Natural killer cell (primary cell): Measurements from ENCODE around the gene GNG7. TPM values are rescaled to one million over a fixed set of nuclear protein-coding genes. Genes with fewer than 3 reads are reported as not detected.

ENCODE experiments used
- ATAC-seq, 3 donors: fragments of 150-1000 bp in 2 of 3; fragments of 200-7000 bp in 1 of 3; cut with Tn5 transposase; 1 replicate in 1 of 3; 2 replicates in 2 of 3; pipeline ENCODE4 v1.10.0; 2021; ENCODE audit warnings: mild to moderate bottlenecking in 2 of 3, moderate library complexity in 2 of 3
- DNase-seq, 2 donors: peaks; one replicate each; pipeline versions ENCODE4 v3.0.0 to v3.0.0-alpha.2; 2013 to 2021; ENCODE audit warnings: mixed read lengths in 1 of 2
- H3K27ac ChIP-seq: one replicate; pipeline ENCODE4 v1.5.1; 2013; ENCODE audit warnings: mild to moderate bottlenecking, low read length
- H3K27me3 ChIP-seq: one replicate; pipeline ENCODE4 v1.6.1; 2013; ENCODE audit warnings: low read length; ENCODE audit not compliant: control insufficient read depth, insufficient read depth
- H3K36me3 ChIP-seq: one replicate; pipeline ENCODE4 v1.6.1; 2013; ENCODE audit warnings: low read length; ENCODE audit not compliant: control insufficient read depth, insufficient read depth
- H3K4me1 ChIP-seq: one replicate; pipeline ENCODE4 v1.6.1; 2013; ENCODE audit warnings: low read length; ENCODE audit not compliant: control insufficient read depth, insufficient read depth
- H3K4me3 ChIP-seq: one replicate; pipeline ENCODE4 v1.5.1; 2013; ENCODE audit warnings: low read length
- H3K9me3 ChIP-seq: one replicate; pipeline ENCODE4 v1.6.1; 2013; ENCODE audit warnings: low read length; ENCODE audit not compliant: control insufficient read depth, insufficient read depth
- H3K27ac Mint-ChIP-seq, 2 donors: one replicate each; pipeline ENCODE4 v1.8.0; 2022; ENCODE audit warnings: mild to moderate bottlenecking in 2 of 2, mixed read lengths in 2 of 2, moderate library complexity in 1 of 2
- H3K27me3 Mint-ChIP-seq, 2 donors: one replicate each; pipeline ENCODE4 v1.8.0; 2022; ENCODE audit warnings: low read depth in 2 of 2, mixed read lengths in 2 of 2
- H3K36me3 Mint-ChIP-seq: one replicate; pipeline ENCODE4 v1.8.0; 2022; ENCODE audit warnings: mixed read lengths
- H3K4me1 Mint-ChIP-seq, 2 donors: one replicate each; pipeline ENCODE4 v1.8.0; 2022; ENCODE audit warnings: mixed read lengths in 2 of 2
- H3K4me3 Mint-ChIP-seq: one replicate; pipeline ENCODE4 v1.8.0; 2022; ENCODE audit warnings: mild to moderate bottlenecking, moderate library complexity, mixed read lengths
- H3K9me3 Mint-ChIP-seq, 2 donors: one replicate each; pipeline ENCODE4 v1.8.0; 2022; ENCODE audit warnings: mixed read lengths in 2 of 2
- WGBS: methylation state at CpG from one replicate; pipeline ENCODE4 v1.1.7; 2013; ENCODE audit warnings: missing lambda C conversion rate; ENCODE audit not compliant: insufficient coverage; 5-methylcytosine and 5-hydroxymethylcytosine counted together
- intact Hi-C: fragments of 100-400 bp; cut with micrococcal nuclease; formaldehyde crosslinking; loops from one replicate; pipeline ENCODE4 v1.14.2; 2022
- total RNA-seq, 4 donors: library from RNA; stranded (reverse); fragments of 120-200 nt in 1 of 4; gene quantifications; one replicate each; pipeline versions ENCODE4 v1.2.3 to v1.2.4, GENCODE V29; 2013 to 2022
- TF ChIP-seq, protein P1 (sequence below): fragments of 200-600 bp; IDR thresholded peaks from one replicate; pipeline ENCODE4 v1.8.0; 2022; ENCODE audit warnings: antibody characterized with exemption

The GNG7 gene
- total RNA-seq, 3 donors from 2014 or later (not counting 1 experiment from before 2014, with no cell fraction given) = 0.75 to 4.8 (median 1.5) TPM

GRCh38 chr19:2663920-2664571 lies 38.4 kb downstream of the GNG7 start:
- no peaks in the 10 kb centered on the region for H3K27me3 ChIP-seq
- DNase-seq (peak in 1 of 2 donors; percentile 26), ATAC-seq (peak; percentile 35 to 55 (median 46))
- H3K27ac ChIP-seq = peak overlapping the region; percentile 85
- WGBS = 50% methylated on average over 18 of the region's 18 CpGs
- no peaks in the 10 kb centered on the region for H3K36me3 Mint-ChIP-seq
- peaks cover 4% of the 10 kb centered on the region for H3K9me3 ChIP-seq
- H3K4me3 Mint-ChIP-seq = no peak overlapping the region
- H3K4me1 ChIP-seq = peaks cover 12% of the 10 kb centered on the region
- peaks cover 0 to 2% of the 10 kb centered on the region in 2 donors for H3K9me3 Mint-ChIP-seq
- H3K27me3 Mint-ChIP-seq = no peaks in the 10 kb centered on the region
- TF ChIP-seq, protein P1, sequence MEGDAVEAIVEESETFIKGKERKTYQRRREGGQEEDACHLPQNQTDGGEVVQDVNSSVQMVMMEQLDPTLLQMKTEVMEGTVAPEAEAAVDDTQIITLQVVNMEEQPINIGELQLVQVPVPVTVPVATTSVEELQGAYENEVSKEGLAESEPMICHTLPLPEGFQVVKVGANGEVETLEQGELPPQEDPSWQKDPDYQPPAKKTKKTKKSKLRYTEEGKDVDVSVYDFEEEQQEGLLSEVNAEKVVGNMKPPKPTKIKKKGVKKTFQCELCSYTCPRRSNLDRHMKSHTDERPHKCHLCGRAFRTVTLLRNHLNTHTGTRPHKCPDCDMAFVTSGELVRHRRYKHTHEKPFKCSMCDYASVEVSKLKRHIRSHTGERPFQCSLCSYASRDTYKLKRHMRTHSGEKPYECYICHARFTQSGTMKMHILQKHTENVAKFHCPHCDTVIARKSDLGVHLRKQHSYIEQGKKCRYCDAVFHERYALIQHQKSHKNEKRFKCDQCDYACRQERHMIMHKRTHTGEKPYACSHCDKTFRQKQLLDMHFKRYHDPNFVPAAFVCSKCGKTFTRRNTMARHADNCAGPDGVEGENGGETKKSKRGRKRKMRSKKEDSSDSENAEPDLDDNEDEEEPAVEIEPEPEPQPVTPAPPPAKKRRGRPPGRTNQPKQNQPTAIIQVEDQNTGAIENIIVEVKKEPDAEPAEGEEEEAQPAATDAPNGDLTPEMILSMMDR = no peak
- no peaks in the 10 kb centered on the region for H3K36me3 ChIP-seq
- H3K4me3 ChIP-seq = no peak overlapping the region
- H3K27ac Mint-ChIP-seq = no peak overlapping the region
- intact Hi-C loops = no loop called here
- no peaks in the 10 kb centered on the region for H3K4me1 Mint-ChIP-seq

GRCh38 chr19:2661615-2662014 lies 40.9 kb downstream of the GNG7 start:
- TF ChIP-seq, protein P1 = no peak
- Histone ChIP-seq H3K27ac (no peak overlapping the region), H3K27me3 (no peaks in the 10 kb centered on the region), H3K4me3 (no peak overlapping the region), H3K4me1 (peaks cover 12% of the 10 kb centered on the region), H3K36me3 (no peaks in the 10 kb centered on the region), H3K9me3 (peaks cover 4% of the 10 kb centered on the region)
- DNase-seq (no peak), ATAC-seq (no peak)
- H3K4me1 Mint-ChIP-seq = no peaks in the 10 kb centered on the region
- H3K27ac Mint-ChIP-seq = no peak overlapping the region
- WGBS = 87% methylated on average over 4 of the region's 4 CpGs
- intact Hi-C loops = no loop called here
- peaks cover 0 to 8% of the 10 kb centered on the region in 2 donors for H3K27me3 Mint-ChIP-seq
- H3K4me3 Mint-ChIP-seq = no peak overlapping the region
- peaks cover 0 to 2% of the 10 kb centered on the region in 2 donors for H3K9me3 Mint-ChIP-seq
- H3K36me3 Mint-ChIP-seq = no peaks in the 10 kb centered on the region

DNA sequence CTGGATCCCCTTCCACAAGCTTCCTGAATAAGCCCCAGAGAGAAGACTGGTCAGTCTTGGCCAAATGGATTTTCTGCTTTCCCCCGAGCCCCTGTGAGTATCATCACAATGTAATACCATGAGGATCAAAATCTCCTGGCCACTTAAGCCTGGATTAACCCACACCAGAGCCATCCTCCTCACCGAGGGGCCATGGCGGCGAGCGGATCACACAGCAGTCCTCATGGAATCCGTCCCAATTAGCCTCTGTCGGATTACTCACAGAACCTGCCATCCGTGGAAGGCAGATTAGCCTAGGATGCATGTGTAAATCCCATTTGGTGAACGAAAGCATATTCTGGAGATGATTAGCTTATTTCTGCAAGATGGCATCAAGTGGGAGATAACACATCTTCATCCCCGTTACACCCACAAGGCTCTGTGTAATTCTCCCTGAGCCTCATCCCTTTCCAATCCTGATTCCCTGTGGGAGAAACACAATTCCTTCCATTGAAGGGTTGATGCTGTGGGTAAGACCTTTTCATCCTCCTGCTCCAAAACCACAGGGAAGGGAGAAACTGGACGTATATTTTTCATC lies 42.5 kb downstream of the GNG7 start:
- H3K27me3 ChIP-seq = no peaks in the 10 kb centered on the region
- no peaks in the 10 kb centered on the region for H3K36me3 Mint-ChIP-seq
- H3K4me1 Mint-ChIP-seq = no peaks in the 10 kb centered on the region
- H3K27me3 Mint-ChIP-seq = peaks cover 0 to 8% of the 10 kb centered on the region in 2 donors
- DNase-seq (no peak), ATAC-seq (no peak)
- peaks cover 4% of the 10 kb centered on the region for H3K9me3 ChIP-seq
- H3K4me3 Mint-ChIP-seq = no peak overlapping the region
- no peaks in the 10 kb centered on the region for H3K36me3 ChIP-seq
- H3K4me3 ChIP-seq = no peak overlapping the region
- peaks cover 12% of the 10 kb centered on the region for H3K4me1 ChIP-seq
- H3K27ac Mint-ChIP-seq = no peak overlapping the region
- WGBS = 93% methylated on average over 10 of the region's 11 CpGs
- TF ChIP-seq, protein P1 = no peak
- intact Hi-C loops = no loop called here
- H3K27ac ChIP-seq = no peak overlapping the region
- H3K9me3 Mint-ChIP-seq = peaks cover 0 to 2% of the 10 kb centered on the region in 2 donors
